Testis (tissue), 2 donors: ENCODE measurements around the gene ING3.

Experiments used
- CTCF ChIP-seq, 3 experiments: fragments of 450-650 bp in 2 of 3; fragments of 200-600 bp in 1 of 3; sonication (generic) in 1 of 3; IDR thresholded peaks; one replicate each; pipeline ENCODE4 v1.5.1; 2016 to 2019; ENCODE audit warnings: antibody characterized with exemption in 3 of 3, mild to moderate bottlenecking in 2 of 3, moderate library complexity in 1 of 3
- POLR2A ChIP-seq: fragments of 450-650 bp; IDR thresholded peaks from one replicate; pipeline ENCODE4 v1.6.1; 2017; ENCODE audit warnings: antibody characterized with exemption, mild to moderate bottlenecking, moderate library complexity

GRCh38 chr7:120961638-120962173, 11.1 kb downstream of the ING3 start:
- TF ChIP-seq CTCF (IDR thresholded peaks at IDR 0.05) (no peak), POLR2A (no peak)
